T-helper 1 cell treated with Interleukin-12 subunit alpha and Interleukin-12 subunit beta and Interleukin-4 antibody, amounts not matched to agents 30 μg/mL and 1 μg/mL, for 36 hours (primary cell): ENCODE measurements around the gene ANKLE2.
A peak's percentile ranks its signal among the peaks of the same experiment; 100 is the strongest.

Source experiments
- H3K27ac Mint-ChIP-seq: one replicate; pipeline ENCODE4 v1.8.0; 2021; ENCODE audit warnings: mild to moderate bottlenecking, mixed read lengths
- H3K27me3 Mint-ChIP-seq: one replicate; pipeline ENCODE4 v1.8.0; 2021; ENCODE audit warnings: low read depth, mixed read lengths
- H3K36me3 Mint-ChIP-seq: one replicate; pipeline ENCODE4 v1.8.0; 2021; ENCODE audit warnings: low read depth, mixed read lengths
- H3K4me1 Mint-ChIP-seq: one replicate; pipeline ENCODE4 v1.8.0; 2021; ENCODE audit warnings: low read depth, mixed read lengths
- H3K4me3 Mint-ChIP-seq: one replicate; pipeline ENCODE4 v1.8.0; 2021; ENCODE audit warnings: mild to moderate bottlenecking, moderate library complexity, mixed read lengths
- H3K9me3 Mint-ChIP-seq: one replicate; pipeline ENCODE4 v1.8.0; 2021; ENCODE audit warnings: mixed read lengths

Gene ANKLE2

DNA sequence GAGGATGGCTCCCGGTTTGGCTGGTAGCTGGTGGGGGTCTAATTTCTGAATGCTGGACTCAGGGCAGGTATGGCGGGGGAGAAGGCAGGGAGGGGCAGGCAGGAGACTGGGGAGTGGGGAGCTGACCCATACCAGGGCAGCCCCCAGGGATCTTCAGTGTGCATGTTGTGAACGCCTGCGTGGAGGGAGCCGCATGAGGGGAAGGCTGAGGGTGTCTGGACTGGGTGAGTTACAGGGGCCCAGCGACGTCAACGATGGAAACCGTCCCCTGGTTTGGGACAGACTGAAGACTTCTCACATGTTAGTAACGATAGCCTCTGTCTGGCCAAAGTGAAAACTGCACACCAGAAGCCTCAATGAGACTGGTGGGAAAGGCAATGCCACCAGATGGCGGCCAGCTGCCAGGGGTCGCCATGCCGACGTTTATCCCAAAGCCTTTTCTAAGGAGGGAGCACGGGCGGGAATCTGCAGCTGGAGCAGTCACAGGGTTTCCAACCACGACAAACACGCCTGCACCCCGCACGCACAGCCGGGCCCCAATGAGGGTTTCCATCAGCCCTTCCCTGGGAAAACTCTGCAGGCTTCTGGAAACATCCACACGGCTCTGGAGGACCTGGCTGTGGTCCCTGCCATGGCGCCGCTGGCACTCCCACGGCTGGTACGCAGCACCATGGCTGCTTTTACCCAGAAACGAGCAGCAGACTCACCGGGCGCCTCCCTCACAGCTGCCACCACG, 37.0 kb downstream of the ANKLE2 start:
- Mint-ChIP-seq H3K36me3 (peaks cover 54% of the 10 kb centered on the region), H3K27ac (no peak overlapping the region), H3K27me3 (no peaks in the 10 kb centered on the region)

DNA sequence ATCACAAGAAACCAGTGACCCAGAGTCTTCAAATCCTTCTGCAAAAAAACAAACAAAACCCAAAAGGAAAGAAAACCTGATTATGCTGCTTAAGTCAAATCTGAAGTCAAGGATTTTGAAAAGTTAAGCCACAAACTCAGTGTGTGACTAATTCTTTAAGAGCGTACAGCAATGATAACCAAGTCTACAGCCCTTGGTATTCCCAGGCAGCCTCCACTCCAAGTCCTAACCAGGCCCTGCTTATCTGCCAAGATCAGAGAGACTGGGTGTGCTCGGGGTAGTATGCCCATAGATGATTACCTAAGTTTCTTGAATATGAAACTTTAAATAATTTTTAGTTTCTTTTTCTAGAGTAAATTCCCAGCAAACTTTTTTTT, 37.9 kb downstream of the ANKLE2 start:
- Mint-ChIP-seq H3K36me3 (peaks cover 57% of the 10 kb centered on the region), H3K27ac (no peak overlapping the region), H3K27me3 (no peaks in the 10 kb centered on the region)

More for the DNA sequence above, 37.0 kb downstream of the ANKLE2 start:
- H3K9me3 Mint-ChIP-seq = no peaks in the 10 kb centered on the region
- H3K4me1 Mint-ChIP-seq = no peaks in the 10 kb centered on the region
- no peak overlapping the region for H3K4me3 Mint-ChIP-seq

DNA sequence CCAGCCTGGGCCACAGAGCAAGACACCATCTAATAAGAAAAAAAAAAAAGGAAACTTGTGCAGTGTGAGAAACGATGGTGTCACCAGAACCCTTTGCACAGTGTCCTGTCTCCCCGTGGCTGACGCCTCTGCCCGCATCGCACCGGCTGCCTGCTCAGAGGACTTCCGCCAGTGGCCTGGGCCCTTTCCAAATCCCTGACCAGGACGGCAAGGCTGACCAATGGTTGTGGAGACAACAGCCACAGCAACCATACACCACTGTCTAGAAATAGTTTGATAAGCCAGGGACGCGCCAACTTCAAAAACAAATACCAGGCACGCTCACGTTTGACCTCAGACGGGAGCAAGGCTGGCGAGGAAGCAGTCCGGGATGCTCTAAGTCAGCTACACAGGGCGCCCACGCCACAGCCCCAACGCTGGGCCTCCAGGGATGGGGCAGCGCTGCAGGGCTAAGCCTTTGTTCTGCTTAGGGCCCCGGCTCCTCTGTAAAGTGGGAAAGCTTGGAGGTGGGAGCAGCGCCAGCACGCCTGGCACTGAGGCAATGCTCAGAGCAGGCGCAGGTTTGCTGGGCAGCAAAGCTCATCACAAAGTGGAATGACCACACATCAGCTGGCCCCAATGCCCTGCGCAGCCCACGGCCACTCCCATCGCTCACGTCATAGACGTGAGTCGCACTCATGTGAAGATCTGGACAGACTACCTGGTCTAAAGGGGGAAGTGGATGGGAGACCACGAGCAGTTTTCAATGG, 38.4 kb downstream of the ANKLE2 start:
- Mint-ChIP-seq H3K4me3 (no peak overlapping the region), H3K9me3 (no peaks in the 10 kb centered on the region), H3K4me1 (no peaks in the 10 kb centered on the region), H3K27me3 (no peaks in the 10 kb centered on the region), H3K36me3 (peaks cover 52% of the 10 kb centered on the region), H3K27ac (no peak overlapping the region)

More for the DNA sequence above, 37.9 kb downstream of the ANKLE2 start:
- H3K4me1 Mint-ChIP-seq = no peaks in the 10 kb centered on the region
- H3K4me3 Mint-ChIP-seq = no peak overlapping the region
- H3K9me3 Mint-ChIP-seq = no peaks in the 10 kb centered on the region

DNA sequence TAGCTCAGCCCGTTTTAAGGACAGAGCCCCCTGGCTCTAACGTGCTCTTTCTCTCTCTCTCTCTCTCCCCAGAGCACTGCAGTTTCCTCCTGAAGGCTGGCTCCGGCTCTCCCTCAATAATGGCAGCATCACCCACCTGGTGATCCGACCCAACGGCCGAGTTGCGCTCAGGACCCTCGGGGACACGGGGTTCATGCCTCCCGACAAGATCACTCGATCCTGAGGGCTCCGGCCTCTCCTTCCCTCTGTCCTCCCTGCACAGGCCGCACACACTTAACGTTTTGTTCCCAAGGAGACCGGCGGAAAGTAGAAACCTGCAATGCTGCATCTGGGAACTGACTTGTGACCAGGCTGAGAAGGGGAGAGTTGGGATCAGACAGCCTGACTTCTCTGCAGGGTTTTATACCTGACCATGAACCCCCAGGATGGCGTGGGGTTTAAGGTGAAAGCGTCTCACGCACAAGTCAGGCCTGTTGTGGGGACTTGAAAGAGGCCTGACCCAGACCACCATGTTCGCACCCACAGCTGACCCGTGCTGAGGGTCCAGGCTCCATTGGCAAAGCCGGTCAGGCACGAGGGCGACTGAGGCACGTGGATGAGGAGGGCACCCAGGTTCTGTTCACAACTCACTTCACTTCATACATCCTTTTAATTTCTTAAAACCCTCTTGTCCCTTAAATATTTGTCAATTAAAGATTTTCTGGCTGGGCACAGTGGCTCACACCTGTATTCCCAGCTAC, 40.9 kb downstream of the ANKLE2 start:
- no peak overlapping the region for H3K4me3 Mint-ChIP-seq
- H3K27me3 Mint-ChIP-seq = no peaks in the 10 kb centered on the region
- no peak overlapping the region for H3K27ac Mint-ChIP-seq
- H3K9me3 Mint-ChIP-seq = no peaks in the 10 kb centered on the region
- peaks cover 37% of the 10 kb centered on the region for H3K36me3 Mint-ChIP-seq
- no peaks in the 10 kb centered on the region for H3K4me1 Mint-ChIP-seq

DNA sequence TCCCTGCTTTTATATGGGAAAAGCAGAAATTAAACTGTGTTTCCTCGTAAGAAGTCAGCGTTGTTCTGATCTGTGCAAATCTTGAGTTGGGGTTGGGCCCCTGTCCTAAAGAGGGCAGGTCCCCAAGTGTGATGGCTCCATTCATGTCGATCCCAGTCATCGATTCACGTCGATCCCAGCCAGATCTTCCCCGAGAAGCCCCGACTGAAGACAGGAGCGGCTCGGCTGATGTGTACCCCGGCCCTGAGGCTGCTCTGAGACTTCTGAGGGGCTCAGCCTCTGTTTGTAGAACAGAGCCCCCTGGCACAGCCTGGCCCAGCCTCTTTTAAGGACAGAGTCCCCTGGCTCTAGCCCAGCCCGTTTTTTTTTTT, 41.7 kb downstream of the ANKLE2 start:
- peaks cover 31% of the 10 kb centered on the region for H3K36me3 Mint-ChIP-seq
- no peaks in the 10 kb centered on the region for H3K27me3 Mint-ChIP-seq
- no peaks in the 10 kb centered on the region for H3K4me1 Mint-ChIP-seq
- H3K27ac Mint-ChIP-seq = no peak overlapping the region
- no peaks in the 10 kb centered on the region for H3K9me3 Mint-ChIP-seq
- no peak overlapping the region for H3K4me3 Mint-ChIP-seq

DNA sequence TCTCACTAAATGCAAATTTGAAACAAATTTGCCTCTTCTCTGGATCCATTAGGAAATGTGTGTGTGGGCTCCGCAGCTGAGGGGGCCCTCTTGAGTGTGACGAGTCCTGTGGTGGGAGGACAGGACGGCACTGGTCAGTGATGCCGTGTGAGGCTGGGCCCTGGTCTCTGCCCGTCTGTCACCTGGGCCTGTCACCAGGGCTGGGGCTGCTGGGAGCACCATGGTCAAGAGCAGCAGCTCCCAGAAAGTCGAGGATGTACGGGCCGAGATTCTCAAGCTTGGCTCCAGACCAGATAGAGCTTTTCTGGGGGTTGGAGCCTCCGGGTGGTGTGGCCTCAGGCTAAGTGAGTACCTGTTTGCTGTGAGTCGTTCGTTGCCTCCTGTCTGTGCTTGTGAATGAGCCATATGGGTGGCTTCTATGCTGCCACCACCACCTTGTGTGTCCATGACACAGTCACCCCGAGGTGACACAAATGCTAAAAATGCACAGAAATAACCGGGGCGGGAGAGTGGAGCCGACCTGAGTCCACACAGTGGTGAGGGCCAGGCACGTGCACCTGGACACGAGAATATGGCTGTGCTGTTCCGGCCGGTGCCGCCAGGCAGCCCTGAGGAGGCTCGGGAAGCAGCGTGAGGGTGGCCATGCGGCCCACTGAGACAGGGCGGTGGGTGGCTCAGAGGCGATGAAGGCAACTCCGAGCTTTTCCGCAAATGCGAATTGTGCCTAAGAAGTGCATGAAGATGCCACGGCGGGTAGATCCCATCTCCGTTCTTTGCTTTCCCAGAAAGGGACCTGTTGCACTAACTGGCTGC, 42.3 kb downstream of the ANKLE2 start:
- H3K27ac Mint-ChIP-seq = no peak overlapping the region
- peaks cover 33% of the 10 kb centered on the region for H3K36me3 Mint-ChIP-seq
- H3K9me3 Mint-ChIP-seq = no peaks in the 10 kb centered on the region
- no peaks in the 10 kb centered on the region for H3K27me3 Mint-ChIP-seq
- H3K4me1 Mint-ChIP-seq = peaks cover 2% of the 10 kb centered on the region
- no peak overlapping the region for H3K4me3 Mint-ChIP-seq

DNA sequence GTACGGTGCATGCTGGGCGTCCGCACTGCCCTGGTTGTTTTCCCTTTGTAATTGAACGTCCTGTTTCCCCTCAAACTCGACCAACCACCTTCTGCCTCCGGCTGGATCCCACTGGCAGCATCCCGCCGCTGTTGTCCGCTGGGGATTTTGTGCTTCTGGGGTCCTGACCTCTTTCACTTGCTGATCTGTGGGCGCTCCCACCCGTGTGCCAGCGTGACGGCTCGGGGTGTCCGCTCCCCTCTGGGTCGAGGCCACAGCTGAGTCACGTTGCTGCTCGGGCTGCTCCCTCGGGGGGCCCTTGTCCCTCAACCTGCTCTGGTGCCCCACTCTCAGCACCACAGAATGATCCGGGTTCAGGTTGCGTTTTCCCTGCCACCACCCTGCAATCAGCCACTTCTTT, 43.0 kb downstream of the ANKLE2 start:
- Mint-ChIP-seq H3K27ac (no peak overlapping the region), H3K36me3 (peaks cover 28% of the 10 kb centered on the region), H3K4me1 (peaks cover 2% of the 10 kb centered on the region), H3K27me3 (no peaks in the 10 kb centered on the region), H3K4me3 (no peak overlapping the region), H3K9me3 (no peaks in the 10 kb centered on the region)

DNA sequence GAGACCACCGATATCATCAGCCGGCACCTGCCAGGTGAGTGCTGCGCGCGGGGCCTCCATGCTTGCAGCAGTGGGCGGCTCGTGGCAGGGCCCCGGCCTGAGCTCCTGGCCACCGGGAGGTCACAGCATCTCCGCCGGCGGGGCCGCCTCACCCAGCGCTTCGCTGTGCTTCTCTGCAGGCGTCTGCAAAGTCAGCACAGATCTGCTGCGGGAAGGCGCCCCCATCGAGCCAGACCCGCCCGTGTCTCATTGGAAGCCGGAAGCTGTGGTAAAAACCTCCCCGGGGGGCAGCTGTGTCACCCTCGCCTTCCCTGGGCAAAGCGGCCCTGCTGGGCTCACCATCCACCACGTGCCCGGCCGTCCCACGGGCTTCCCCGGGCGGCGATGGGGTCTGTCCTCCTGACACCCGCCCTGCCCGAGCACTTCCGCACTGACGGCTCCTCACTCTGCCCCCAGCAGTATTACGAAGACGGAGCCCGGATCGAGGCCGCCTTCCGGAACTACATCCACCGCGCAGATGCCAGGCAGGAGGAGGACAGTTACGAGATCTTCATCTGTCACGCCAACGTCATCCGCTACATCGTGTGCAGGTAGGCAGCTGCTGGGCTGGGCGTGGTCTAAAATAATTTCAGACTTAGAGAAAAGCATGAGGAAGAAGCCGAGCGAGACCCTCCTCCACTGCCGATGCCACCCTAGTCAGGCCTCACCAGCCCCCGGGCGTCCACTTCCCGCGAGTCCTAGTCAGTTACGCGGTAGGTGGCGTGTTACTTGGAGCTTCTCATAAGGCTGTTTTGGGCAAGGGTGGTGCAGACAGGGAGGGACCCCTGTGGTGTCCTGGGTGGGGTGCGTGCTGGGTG, 43.9 kb downstream of the ANKLE2 start:
- H3K36me3 Mint-ChIP-seq = peaks cover 23% of the 10 kb centered on the region
- H3K4me1 Mint-ChIP-seq = peaks cover 6% of the 10 kb centered on the region
- H3K9me3 Mint-ChIP-seq = no peaks in the 10 kb centered on the region
- H3K4me3 Mint-ChIP-seq = no peak overlapping the region
- no peaks in the 10 kb centered on the region for H3K27me3 Mint-ChIP-seq
- H3K27ac Mint-ChIP-seq = no peak overlapping the region

DNA sequence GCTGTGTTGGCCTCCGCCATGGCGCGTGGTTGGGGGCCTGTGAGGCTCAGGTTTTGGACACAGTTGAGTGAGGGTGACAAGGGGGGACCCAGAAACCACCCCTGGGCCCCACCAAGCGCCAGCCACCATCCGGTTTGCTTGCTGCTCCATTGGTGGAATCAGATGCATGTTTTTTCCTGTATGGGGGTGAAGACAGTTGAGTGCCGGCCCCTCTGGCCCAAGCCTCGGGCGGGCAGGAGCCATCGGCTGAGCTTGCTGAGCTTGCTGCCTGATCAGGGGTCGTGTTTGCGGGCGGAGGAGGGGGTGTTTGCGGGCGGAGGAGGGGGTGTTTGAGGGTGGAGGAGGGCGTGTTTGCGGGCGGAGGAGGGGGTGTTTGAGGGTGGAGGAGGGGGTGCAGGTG, 44.6 kb downstream of the ANKLE2 start:
- H3K27me3 Mint-ChIP-seq = no peaks in the 10 kb centered on the region
- H3K4me1 Mint-ChIP-seq = peaks cover 9% of the 10 kb centered on the region
- H3K4me3 Mint-ChIP-seq = no peak overlapping the region
- H3K27ac Mint-ChIP-seq = no peak overlapping the region
- no peaks in the 10 kb centered on the region for H3K9me3 Mint-ChIP-seq
- H3K36me3 Mint-ChIP-seq = peaks cover 23% of the 10 kb centered on the region

DNA sequence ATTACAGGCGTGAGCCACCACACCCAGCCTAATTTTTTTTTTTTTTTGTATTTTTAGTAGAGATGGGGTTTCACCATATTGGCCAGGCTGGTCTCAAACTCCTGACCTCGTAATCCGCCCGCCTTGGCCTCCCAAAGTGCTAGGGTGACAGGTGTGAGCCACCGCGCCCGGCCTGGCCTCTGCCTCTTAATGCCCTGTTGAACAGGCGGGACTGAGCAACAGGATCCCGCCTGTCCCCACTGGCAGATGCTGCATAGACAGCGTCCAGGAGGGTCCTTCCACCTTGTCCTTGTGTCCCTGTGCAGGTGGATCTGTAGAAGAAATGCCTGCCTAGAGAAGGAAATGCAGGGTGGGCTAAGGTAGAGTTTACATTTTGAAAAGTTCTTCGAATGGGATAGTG, 45.3 kb downstream of the ANKLE2 start:
- peaks cover 13% of the 10 kb centered on the region for H3K4me1 Mint-ChIP-seq
- no peak overlapping the region for H3K27ac Mint-ChIP-seq
- peaks cover 23% of the 10 kb centered on the region for H3K36me3 Mint-ChIP-seq
- no peak overlapping the region for H3K4me3 Mint-ChIP-seq
- no peaks in the 10 kb centered on the region for H3K27me3 Mint-ChIP-seq
- H3K9me3 Mint-ChIP-seq = no peaks in the 10 kb centered on the region

DNA sequence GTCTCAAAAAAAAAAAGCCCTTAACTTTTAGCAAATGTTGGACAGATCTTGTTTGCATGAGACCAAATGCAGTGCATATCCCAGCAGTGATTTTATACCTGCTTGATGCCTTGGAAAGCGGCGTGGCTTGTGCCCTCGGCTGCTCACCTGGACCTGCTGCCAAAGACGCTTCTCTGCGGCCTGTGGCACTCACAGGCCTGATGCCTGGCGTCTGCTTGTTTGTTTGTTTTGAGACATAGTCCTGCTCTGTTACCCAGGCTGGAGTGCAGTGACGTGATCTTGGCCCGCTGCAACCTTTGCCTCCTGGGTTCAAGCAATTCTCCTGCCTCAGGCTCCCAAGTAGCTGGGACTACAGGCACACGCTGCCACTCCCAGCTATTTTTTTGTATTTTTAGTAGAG, 45.8 kb downstream of the ANKLE2 start:
- Mint-ChIP-seq H3K27me3 (no peaks in the 10 kb centered on the region), H3K4me1 (peaks cover 13% of the 10 kb centered on the region), H3K9me3 (no peaks in the 10 kb centered on the region), H3K36me3 (peaks cover 20% of the 10 kb centered on the region), H3K4me3 (no peak overlapping the region), H3K27ac (no peak overlapping the region)

DNA sequence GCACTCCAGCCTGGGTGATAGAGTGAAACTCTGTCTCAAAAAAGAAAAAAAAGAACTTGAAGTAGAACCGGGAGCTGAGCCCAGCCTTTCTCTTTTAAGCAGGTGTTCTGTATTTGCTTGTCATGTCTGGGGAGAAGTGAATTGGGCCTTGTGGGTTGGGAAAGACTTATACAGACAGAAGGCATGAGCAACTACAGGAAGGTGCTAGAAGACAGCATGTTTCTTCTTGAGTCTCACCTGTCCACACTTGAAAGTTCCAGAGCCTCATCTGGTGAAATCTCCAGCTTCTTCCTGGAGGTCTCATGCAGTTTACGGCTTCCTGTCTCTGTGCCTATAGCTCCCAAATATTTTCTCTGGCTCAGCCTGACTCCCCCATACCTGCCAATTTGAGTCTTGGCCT, 48.5 kb downstream of the ANKLE2 start:
- peaks cover 11% of the 10 kb centered on the region for H3K36me3 Mint-ChIP-seq
- H3K27ac Mint-ChIP-seq = no peak overlapping the region
- H3K4me1 Mint-ChIP-seq = peaks cover 17% of the 10 kb centered on the region
- no peaks in the 10 kb centered on the region for H3K9me3 Mint-ChIP-seq
- no peaks in the 10 kb centered on the region for H3K27me3 Mint-ChIP-seq
- no peak overlapping the region for H3K4me3 Mint-ChIP-seq

DNA sequence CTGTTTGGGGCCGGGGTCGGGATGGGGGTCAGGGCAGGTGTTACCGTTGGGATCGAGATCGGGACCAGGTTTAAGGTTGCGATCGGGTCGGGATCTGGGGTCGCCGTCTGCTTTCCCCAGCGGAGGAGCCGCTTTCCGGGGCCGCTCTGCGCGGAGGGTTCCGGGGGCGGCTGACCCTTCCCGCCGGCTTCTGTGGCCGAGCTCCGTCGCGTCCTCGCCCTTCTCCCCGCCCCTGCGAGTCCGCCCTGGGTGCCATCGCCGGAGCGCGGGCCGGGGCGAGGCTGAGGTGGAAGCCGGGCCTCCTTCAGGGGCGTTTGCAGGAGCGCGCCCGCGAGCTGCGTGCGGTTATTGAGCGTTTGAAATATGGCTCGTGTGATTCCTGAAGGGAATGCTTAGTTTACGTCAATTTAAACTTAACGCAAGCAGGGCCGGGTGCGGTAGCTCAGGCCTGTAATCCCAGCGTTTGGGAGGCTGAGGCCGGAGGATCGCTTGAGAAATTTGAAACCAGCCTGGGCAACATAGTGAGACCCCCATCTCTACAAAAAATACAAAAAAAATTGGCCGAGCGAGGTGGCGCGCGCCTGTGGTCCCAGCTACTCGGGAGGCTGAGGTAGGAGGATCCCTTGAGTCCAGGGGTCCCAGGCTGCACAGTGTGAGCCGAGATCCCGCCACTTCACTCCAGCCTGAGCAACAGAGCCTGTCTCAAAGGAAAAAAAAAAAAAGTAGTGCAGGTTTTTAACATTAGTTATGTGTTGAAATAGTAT, 50.4 kb downstream of the ANKLE2 start:
- no peak overlapping the region for H3K27ac Mint-ChIP-seq
- peak overlapping the region; percentile 79 for H3K4me3 Mint-ChIP-seq
- peaks cover 17% of the 10 kb centered on the region for H3K4me1 Mint-ChIP-seq
- no peaks in the 10 kb centered on the region for H3K9me3 Mint-ChIP-seq
- no peaks in the 10 kb centered on the region for H3K27me3 Mint-ChIP-seq
- peaks cover 18% of the 10 kb centered on the region for H3K36me3 Mint-ChIP-seq
